CD14-positive monocyte (primary cell): ENCODE data around the gene CXorf58. TPM values are rescaled to one million over a fixed set of nuclear protein-coding genes. Genes with fewer than 3 reads are reported as not detected.

ENCODE experiments used
- DNase-seq, 3 donors: peaks; one replicate each; pipeline ENCODE4 v3.0.0-alpha.2; 2011 to 2022
- H2AFZ ChIP-seq: 2 replicates; pipeline ENCODE4 v1.6.0; 2012; ENCODE audit warnings: mild to moderate bottlenecking, low read depth, low read length, inconsistent platforms; ENCODE audit not compliant: insufficient read depth, poor library complexity, severe bottlenecking
- H3K27ac ChIP-seq, 2 donors: 1 replicate in 1 of 2; 2 replicates in 1 of 2; pipeline ENCODE4 v1.5.1; 2012 to 2013; ENCODE audit warnings: low read length in 2 of 2, control low read depth in 1 of 2, inconsistent platforms in 1 of 2, low read depth in 1 of 2, mild to moderate bottlenecking in 1 of 2
- H3K27me3 ChIP-seq, 2 donors: one replicate each; pipeline versions ENCODE4 v1.6.0 to v1.6.1; 2011 to 2013; ENCODE audit warnings: low read length in 2 of 2; ENCODE audit not compliant: control insufficient read depth in 2 of 2, insufficient read depth in 2 of 2
- H3K36me3 ChIP-seq, 2 donors: replicated peaks in 1 of 2; 1 replicate in 1 of 2; 2 replicates in 1 of 2; pipeline versions ENCODE4 v1.5.1 to v1.6.1; 2012 to 2013; ENCODE audit warnings: low read length in 2 of 2, control low read depth in 1 of 2, inconsistent platforms in 1 of 2, mild to moderate bottlenecking in 1 of 2; ENCODE audit not compliant: insufficient read depth in 2 of 2, control insufficient read depth in 1 of 2
- H3K4me1 ChIP-seq, 2 donors: 1 replicate in 1 of 2; 2 replicates in 1 of 2; pipeline versions ENCODE4 v1.5.1 to v1.6.1; 2012 to 2013; ENCODE audit warnings: low read length in 2 of 2, control low read depth in 1 of 2, inconsistent platforms in 1 of 2, mild to moderate bottlenecking in 1 of 2, moderate library complexity in 1 of 2; ENCODE audit not compliant: insufficient read depth in 2 of 2, control insufficient read depth in 1 of 2
- H3K4me2 ChIP-seq: replicated peaks from 2 replicates; pipeline ENCODE3; 2012; ENCODE audit warnings: low read length, moderate library complexity, mild to moderate bottlenecking; ENCODE audit not compliant: poor library complexity, severe bottlenecking; ENCODE audit errors: extremely low read depth
- H3K4me3 ChIP-seq, 3 experiments: fragments of 200-600 bp in 1 of 3; sonication (generic) in 1 of 3; replicated peaks in 1 of 3; 1 replicate in 2 of 3; 2 replicates in 1 of 3; pipeline ENCODE4 v1.5.1; 2011 to 2013; ENCODE audit warnings: low read length in 3 of 3, mild to moderate bottlenecking in 3 of 3, control low read depth in 2 of 3, low read depth in 2 of 3, inconsistent platforms in 1 of 3, moderate library complexity in 1 of 3
- H3K79me2 ChIP-seq: 2 replicates; pipeline ENCODE4 v1.6.0; 2012; ENCODE audit warnings: mild to moderate bottlenecking, control low read depth, inconsistent platforms, low read length, moderate library complexity; ENCODE audit not compliant: insufficient read depth
- H3K9ac ChIP-seq: 2 replicates; pipeline ENCODE4 v1.6.0; 2017; ENCODE audit warnings: low read length, mild to moderate bottlenecking; ENCODE audit not compliant: insufficient read depth, poor library complexity, severe bottlenecking
- H3K9me3 ChIP-seq, 2 donors: replicated peaks in 1 of 2; 1 replicate in 1 of 2; 2 replicates in 1 of 2; pipeline versions ENCODE4 v1.5.1 to v1.6.1; 2012 to 2013; ENCODE audit warnings: low read length in 2 of 2, control low read depth in 1 of 2; ENCODE audit not compliant: control insufficient read depth in 1 of 2, insufficient read depth in 1 of 2
- H4K20me1 ChIP-seq: 2 replicates; pipeline ENCODE4 v1.6.0; 2012; ENCODE audit warnings: mild to moderate bottlenecking, low read length, control low read depth, moderate library complexity; ENCODE audit not compliant: insufficient read depth
- H3K27ac Mint-ChIP-seq, 7 donors: one replicate each; pipeline ENCODE4 v1.8.0; 2020; ENCODE audit warnings: mild to moderate bottlenecking in 7 of 7, mixed read lengths in 7 of 7, moderate library complexity in 6 of 7, inconsistent platforms in 2 of 7
- H3K27me3 Mint-ChIP-seq, 3 donors: one replicate each; pipeline ENCODE4 v1.8.0; 2021 to 2022; ENCODE audit warnings: low read depth in 3 of 3, mild to moderate bottlenecking in 3 of 3, mixed read lengths in 3 of 3, moderate library complexity in 3 of 3, inconsistent platforms in 1 of 3
- H3K36me3 Mint-ChIP-seq, 2 donors: one replicate each; pipeline ENCODE4 v1.8.0; 2020; ENCODE audit warnings: mixed read lengths in 2 of 2, inconsistent platforms in 1 of 2, mild to moderate bottlenecking in 1 of 2
- H3K4me1 Mint-ChIP-seq: one replicate; pipeline ENCODE4 v1.8.0; 2020; ENCODE audit warnings: mild to moderate bottlenecking, mixed read lengths
- H3K4me3 Mint-ChIP-seq, 2 donors: one replicate each; pipeline ENCODE4 v1.8.0; 2020; ENCODE audit warnings: mild to moderate bottlenecking in 2 of 2, mixed read lengths in 2 of 2, moderate library complexity in 1 of 2
- H3K9me3 Mint-ChIP-seq, 7 donors: one replicate each; pipeline ENCODE4 v1.8.0; 2020 to 2022; ENCODE audit warnings: mixed read lengths in 7 of 7, mild to moderate bottlenecking in 6 of 7, moderate library complexity in 6 of 7, inconsistent platforms in 2 of 7
- CTCF ChIP-seq: fragments of 200-600 bp; IDR thresholded peaks from one replicate; pipeline ENCODE4 v1.8.0; 2022; ENCODE audit warnings: antibody characterized with exemption, mild to moderate bottlenecking
- WGBS: methylation state at CpG from one replicate; pipeline ENCODE4 v1.1.5; 2013; ENCODE audit warnings: missing lambda C conversion rate; ENCODE audit not compliant: insufficient coverage; 5-methylcytosine and 5-hydroxymethylcytosine counted together
- intact Hi-C, 2 donors: fragments of 100-400 bp; cut with micrococcal nuclease; formaldehyde crosslinking; loops; one replicate each; pipeline versions ENCODE4 v1.15.0 to v1.15.1; 2023
- polyA plus RNA-seq, 3 donors: library from polyadenylated mRNA; depleted of rRNA in 1 of 3; unstranded in 2 of 3; stranded (reverse) in 1 of 3; fragments of 300-500 nt in 2 of 3; fragments of >200 nt in 1 of 3; fragmentation: Illumina TruSeq in 2 of 3; gene quantifications; 1 replicate in 2 of 3; 2 replicates in 1 of 3; pipeline ENCODE4 v1.2.3, GENCODE V29; 2012 to 2021

CXorf58 gene
- polyA plus RNA-seq, 3 donors: not detected

GRCh38 chrX:23901805-23902204 is 6.0 kb upstream of the CXorf58 start:
- no CpG with 5 or more reads among the region's 1 CpG for WGBS
- Mint-ChIP-seq H3K4me1 (peaks cover 6% of the 10 kb centered on the region), H3K4me3 (no peak overlapping the region), H3K27ac (no peak overlapping the region), H3K36me3 (no peaks in the 10 kb centered on the region), H3K9me3 (no peaks in the 10 kb centered on the region), H3K27me3 (peaks cover 0 to 18% (median 1%) of the 10 kb centered on the region in 3 donors)
- Histone ChIP-seq H4K20me1 (no peaks in the 10 kb centered on the region), H3K27ac (peak overlapping the region; percentile 40 to 67), H3K4me3 (peak overlapping the region in 1 of 3 experiments; percentile 27), H3K4me2 (peak overlapping the region; percentile 21), H3K79me2 (no peaks in the 10 kb centered on the region), H3K9ac (no peak overlapping the region), H3K36me3 (no peaks in the 10 kb centered on the region), H3K27me3 (peaks cover 0 to 2% of the 10 kb centered on the region in 2 donors), H2AFZ (no peak overlapping the region), H3K9me3 (no peaks in the 10 kb centered on the region), H3K4me1 (peaks cover 26 to 31% of the 10 kb centered on the region in 2 donors)
- TF ChIP-seq CTCF: peak; percentile 38
- DNase-seq: peak; percentile 54 to 75 (median 72)
- intact Hi-C loops: loop anchor here (2.0 to 10.0 kb wide), 6 partner anchors 57 to 207 kb away; partner anchors contain the start of genes EIF2S3 (in 1 of the 2) and KLHL15 (in 1 of the 2)

GRCh38 chrX:23902419-23902818 is 5.4 kb upstream of the CXorf58 start:
- peak overlapping the region; percentile 21 for H3K4me2 ChIP-seq

More at GRCh38 chrX:23902419-23902818, 5.4 kb upstream of the CXorf58 start:
- H3K4me1 ChIP-seq: peaks cover 31 to 37% of the 10 kb centered on the region in 2 donors
- H3K4me3 ChIP-seq: peak overlapping the region in 1 of 3 experiments; percentile 27
- peaks cover 6% of the 10 kb centered on the region for H3K4me1 Mint-ChIP-seq
- peak; percentile 23 to 45 (median 43) for DNase-seq
- no peak overlapping the region for H2AFZ ChIP-seq
- H4K20me1 ChIP-seq: no peaks in the 10 kb centered on the region
- no peaks in the 10 kb centered on the region for H3K9me3 ChIP-seq
- peak; percentile 48 for TF ChIP-seq CTCF
- no peak overlapping the region for H3K9ac ChIP-seq
- no peaks in the 10 kb centered on the region for H3K79me2 ChIP-seq
- intact Hi-C loops: loop anchor here (2.0 to 10.0 kb wide), 6 partner anchors 58 to 208 kb away; partner anchors contain the start of genes EIF2S3 (in 1 of the 2) and KLHL15 (in 1 of the 2)
- peaks cover 0 to 2% (median 0%) of the 10 kb centered on the region in 7 donors for H3K9me3 Mint-ChIP-seq
- H3K36me3 ChIP-seq: no peaks in the 10 kb centered on the region
- H3K4me3 Mint-ChIP-seq: no peak overlapping the region
- H3K36me3 Mint-ChIP-seq: no peaks in the 10 kb centered on the region
- peaks cover 0 to 17% (median 1%) of the 10 kb centered on the region in 3 donors for H3K27me3 Mint-ChIP-seq
- peaks cover 0 to 2% of the 10 kb centered on the region in 2 donors for H3K27me3 ChIP-seq
- no peak overlapping the region for H3K27ac Mint-ChIP-seq
- no CpG with 5 or more reads among the region's 2 CpGs for WGBS
- peak overlapping the region in 1 of 2 donors; percentile 67 for H3K27ac ChIP-seq
